LNCAP (cell line): ENCODE measurements around the gene PGAP2.

Experiments used
- TF ChIP-seq, protein P1 (sequence below): fragments of 450-650 bp; IDR thresholded peaks from 2 replicates; pipeline ENCODE4 v1.5.1; 2017; ENCODE audit warnings: mild to moderate bottlenecking

The PGAP2 gene

GRCh38 chr11:3831378-3832239 is 23.2 kb downstream of the PGAP2 start:
- TF ChIP-seq, protein P1, sequence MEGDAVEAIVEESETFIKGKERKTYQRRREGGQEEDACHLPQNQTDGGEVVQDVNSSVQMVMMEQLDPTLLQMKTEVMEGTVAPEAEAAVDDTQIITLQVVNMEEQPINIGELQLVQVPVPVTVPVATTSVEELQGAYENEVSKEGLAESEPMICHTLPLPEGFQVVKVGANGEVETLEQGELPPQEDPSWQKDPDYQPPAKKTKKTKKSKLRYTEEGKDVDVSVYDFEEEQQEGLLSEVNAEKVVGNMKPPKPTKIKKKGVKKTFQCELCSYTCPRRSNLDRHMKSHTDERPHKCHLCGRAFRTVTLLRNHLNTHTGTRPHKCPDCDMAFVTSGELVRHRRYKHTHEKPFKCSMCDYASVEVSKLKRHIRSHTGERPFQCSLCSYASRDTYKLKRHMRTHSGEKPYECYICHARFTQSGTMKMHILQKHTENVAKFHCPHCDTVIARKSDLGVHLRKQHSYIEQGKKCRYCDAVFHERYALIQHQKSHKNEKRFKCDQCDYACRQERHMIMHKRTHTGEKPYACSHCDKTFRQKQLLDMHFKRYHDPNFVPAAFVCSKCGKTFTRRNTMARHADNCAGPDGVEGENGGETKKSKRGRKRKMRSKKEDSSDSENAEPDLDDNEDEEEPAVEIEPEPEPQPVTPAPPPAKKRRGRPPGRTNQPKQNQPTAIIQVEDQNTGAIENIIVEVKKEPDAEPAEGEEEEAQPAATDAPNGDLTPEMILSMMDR = no peak

DNA sequence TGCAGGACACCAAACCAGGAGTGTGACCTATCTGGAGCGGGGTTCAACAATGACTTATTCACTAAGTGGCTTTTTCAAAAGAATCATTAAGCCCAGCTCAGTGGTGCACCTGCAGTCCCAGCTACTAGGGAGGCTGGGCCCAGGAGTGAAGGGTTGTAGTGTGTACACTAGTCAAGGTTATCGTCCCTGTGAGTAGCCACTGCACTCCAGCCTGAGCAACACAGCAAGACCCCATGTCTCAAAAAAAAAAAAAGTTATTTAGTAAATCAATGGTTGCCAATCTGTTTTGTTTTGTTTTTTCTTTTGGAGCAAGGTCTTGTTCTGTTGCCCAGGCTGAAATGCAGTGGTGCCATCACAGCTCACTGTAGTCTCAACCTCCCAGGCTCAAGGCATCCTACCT is 24.5 kb downstream of the PGAP2 start:
- TF ChIP-seq, protein P1 = no peak

- TF ChIP-seq, protein P1 = no peak
These were observed 25.1 kb downstream of the PGAP2 start for GRCh38 chr11:3833449-3833848.

GRCh38 chr11:3834349-3834663 is 25.9 kb downstream of the PGAP2 start:
- TF ChIP-seq, protein P1 = no peak

GRCh38 chr11:3834664-3835461 is 26.5 kb downstream of the PGAP2 start:
- TF ChIP-seq, protein P1 = no peak

- TF ChIP-seq, protein P1 = no peak
These were observed 27.4 kb downstream of the PGAP2 start for GRCh38 chr11:3835751-3836150.

DNA sequence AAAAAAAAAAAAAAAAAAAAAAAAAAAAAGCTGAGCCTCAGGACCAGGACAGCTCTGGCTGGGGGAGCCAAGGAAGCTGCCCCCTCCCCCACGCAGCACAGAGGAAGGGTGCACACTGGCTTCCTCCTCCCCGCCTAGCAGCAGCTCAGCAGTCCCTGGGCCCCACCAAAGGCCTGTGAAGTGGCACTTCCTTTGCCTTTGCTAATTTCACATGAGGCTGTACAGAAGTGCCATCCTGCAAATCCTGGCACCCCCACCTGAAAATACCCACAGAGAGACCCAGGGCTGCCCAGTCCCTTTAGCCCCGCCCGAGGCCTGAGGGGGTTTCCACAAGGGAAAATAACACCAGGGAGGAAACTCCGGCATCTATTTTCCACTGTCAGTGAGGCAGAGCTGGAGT is 28.5 kb downstream of the PGAP2 start:
- TF ChIP-seq, protein P1 = no peak
